ENCODE measurements around the gene OLFM2.

GRCh38 chr19:9808855-9809824 lies 127.2 kb downstream of the OLFM2 start:
- TF ChIP-seq EZH2 (IDR thresholded peaks at IDR 0.05; ENCODE audit: insufficient read depth, poor library complexity, severe bottlenecking) (no peak), EZH2phosphoT487 (IDR thresholded peaks at IDR 0.05; ENCODE audit: insufficient read depth, low read depth) (no peak)
